HG03457 (cell line): ENCODE results near the gene SBK2.
"Not testable (repeated sequence)": the region's sequence is repeated elsewhere in the genome, so short reads cannot be mapped to it uniquely, and the experiment has no call there.

ENCODE experiments used
- ATAC-seq: cut with Tn5 transposase; IDR thresholded peaks from one replicate; pipeline ENCODE4 v1.9.1; 2021; ENCODE audit warnings: moderate number of reproducible peaks; ENCODE audit not compliant: unreplicated experiment

SBK2 gene

DNA sequence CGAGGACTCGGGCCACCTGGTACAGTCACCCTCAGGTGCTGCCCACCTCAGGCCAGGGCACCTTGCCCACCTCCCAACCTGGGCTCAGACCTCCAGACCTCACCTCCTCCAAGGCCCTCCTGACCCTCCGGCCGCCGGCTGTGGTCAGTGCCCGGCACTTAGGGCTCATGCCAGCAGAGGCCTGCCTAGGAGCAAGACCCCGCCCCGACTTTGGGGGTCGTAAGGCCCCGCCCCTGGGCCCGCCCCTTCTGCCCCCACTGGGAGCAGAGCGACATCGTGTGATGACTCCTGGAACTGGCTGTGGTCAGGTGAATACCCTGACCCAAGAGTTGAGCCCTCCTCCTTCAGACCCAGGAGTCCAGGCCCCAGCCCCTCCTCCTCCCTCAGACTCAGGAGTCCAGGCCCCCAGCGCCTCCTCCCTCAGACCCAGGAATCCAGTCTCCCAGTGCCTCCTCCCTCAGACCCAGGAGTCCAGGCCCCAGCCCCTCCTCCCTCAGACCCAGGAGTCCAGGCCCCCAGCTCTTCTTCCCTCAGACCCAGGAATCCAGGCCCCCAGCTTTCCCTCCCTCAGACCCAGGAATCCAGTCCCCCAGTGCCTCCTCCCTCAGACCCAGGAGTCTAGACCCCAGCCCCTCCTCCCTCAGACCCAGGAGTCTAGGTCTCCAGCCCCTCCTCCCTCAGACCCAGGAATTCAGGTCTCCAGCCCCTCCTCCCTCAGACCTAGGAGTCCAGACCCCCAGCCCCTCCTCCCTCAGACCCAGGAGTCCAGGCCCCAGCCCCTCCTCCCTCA is at the start of gene SBK2:
Gene SBK2 (minus strand): TSS at position 183 of the 790 bp plus-strand sequence. CDS start 839 bp downstream, outside the sequence.
- no peak for ATAC-seq

DNA sequence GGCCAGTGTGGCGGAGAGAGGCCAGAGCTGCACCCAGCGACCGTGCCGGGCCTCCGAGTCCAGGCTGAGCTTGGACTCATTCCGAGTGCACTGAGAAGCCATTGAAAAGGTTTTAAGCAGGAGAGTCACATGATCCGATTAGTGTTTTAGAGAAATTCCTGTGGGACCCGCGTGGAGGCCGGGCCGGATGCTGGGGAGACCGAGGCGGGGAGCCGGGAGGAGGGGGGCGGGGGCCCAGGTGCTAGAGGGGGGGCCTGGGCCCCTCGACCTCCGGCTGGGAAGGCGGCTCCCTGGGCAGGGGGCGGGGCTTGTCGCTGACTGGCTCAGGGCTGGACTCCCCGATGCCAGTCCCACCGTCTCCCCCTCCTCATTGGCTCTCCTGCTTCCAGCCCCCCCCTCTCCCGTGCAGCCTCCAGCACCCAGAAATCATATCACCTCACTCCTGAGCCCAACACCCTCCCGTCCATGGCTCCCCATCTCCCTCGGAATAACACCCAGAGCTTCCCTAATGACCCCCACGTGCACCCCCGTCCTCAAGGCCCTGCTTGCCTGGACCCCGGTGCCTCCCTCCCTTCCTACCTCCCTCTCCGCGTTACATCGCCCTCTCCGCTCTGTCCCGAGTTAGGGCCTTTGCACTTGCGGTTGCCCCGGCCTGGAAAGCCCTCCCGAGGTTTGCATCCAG is 48.9 kb upstream of the SBK2 start:
- ATAC-seq = no peak

DNA sequence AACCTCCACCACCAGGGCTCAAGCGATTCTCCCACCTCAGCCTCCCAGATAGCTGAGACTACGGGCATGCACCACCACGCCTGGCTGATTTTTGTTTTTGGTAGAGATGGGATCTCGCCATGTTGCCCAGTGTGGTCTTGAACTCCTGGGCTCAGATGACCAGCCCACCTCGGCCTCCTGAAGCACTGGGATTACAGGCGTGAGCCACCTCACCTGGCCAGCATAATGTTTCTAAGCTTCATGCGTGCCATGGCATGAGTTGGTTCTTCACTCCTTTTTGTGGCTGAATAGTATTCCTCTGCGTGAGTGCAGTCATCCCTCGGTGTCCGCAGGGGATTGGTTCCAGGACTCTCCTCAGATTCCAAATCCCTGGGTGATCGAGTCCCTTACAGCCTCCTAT is 47.9 kb upstream of the SBK2 start:
- ATAC-seq = no peak

- not testable (repeated sequence) for ATAC-seq
These were observed 47.0 kb upstream of the SBK2 start for GRCh38 chr19:55583897-55584296.

- not testable (repeated sequence) for ATAC-seq
These were observed 45.4 kb upstream of the SBK2 start for GRCh38 chr19:55582284-55582683.

GRCh38 chr19:55581823-55582223 is 44.9 kb upstream of the SBK2 start:
- no peak for ATAC-seq

- no peak for ATAC-seq
These were observed 44.4 kb upstream of the SBK2 start for GRCh38 chr19:55581145-55581822.

- ATAC-seq = no peak
These were observed 43.8 kb upstream of the SBK2 start, which contains the start of gene ZNF579 for GRCh38 chr19:55580628-55581144. Gene ZNF579, minus strand, starts transcription at chr19:55580848. Its CDS starts 1,209 bp downstream, at chr19:55579639.

GRCh38 chr19:55579766-55580621 is 43.1 kb upstream of the SBK2 start:
- ATAC-seq = no peak

DNA sequence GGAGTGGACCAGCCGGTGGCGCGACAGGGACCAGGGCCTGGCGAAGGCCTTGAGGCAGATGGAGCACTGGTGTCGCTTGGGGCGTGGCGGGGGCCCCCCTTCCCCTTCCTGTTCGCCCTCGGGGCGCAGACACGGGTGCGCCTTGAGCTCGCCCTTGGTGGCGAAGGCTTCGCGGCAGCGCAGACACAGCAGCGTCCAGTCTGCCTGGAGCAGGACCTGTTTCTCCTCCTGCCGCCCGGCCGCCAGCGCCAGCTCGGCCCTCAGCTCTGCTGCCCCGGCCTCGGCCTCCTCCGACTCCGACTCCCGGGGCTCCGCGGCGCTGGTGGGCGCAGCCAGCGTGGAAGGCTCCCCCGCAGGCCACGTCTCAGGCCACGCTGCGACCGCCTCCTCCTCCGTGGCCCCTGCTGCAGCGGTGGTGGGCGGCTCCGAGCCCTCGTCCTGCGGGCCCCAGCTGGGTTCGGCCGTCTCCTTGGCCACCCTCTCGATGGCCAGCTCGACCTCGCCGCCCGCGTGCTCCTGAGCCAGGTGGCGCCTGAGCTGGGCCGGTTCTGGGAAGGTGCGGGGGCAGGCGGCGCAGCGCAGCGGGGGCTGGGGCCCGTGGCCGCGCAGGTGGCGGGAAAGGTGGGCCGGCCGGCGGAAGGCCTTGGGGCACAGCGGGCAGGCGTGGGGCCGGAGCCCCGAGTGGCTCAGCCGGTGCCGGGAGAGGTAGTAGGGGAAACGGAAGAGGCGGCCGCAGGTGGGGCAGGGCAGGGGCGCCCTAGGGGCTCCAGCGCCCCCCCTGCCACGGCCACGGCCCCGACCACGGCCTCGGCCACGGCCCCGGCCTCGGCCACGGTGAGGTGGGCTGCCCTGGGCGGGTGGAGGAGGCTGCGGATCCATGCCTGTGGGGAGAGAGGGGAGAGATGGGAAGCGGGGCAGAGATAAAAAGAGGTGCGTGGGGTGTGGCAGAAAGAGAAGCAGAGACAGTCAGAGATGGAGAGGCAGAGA is 42.1 kb upstream of the SBK2 start:
- ATAC-seq = no peak

GRCh38 chr19:55578031-55578760 is 41.3 kb upstream of the SBK2 start:
- no peak for ATAC-seq

GRCh38 chr19:55576746-55577145 is 39.8 kb upstream of the SBK2 start:
- no peak for ATAC-seq

DNA sequence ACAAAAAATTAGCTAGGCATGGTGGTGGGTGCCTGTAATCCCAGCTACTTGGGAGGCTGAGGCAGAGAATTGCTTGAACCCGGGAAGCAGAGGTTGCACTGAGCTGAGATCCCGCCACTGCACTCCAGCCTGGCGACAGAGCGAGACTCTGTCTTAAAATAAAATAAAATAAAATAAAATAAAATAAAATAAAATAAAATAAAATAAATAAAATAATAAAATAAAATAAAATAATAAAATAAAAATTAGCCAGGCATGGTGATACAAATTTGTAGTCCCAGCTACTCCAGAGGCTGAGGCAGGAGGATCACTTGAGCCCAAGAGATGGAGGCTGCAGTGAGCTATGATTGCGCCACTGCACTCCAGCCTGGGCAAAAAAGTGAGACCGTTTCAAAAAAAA is 37.0 kb upstream of the SBK2 start:
- not testable (repeated sequence) for ATAC-seq

- not testable (repeated sequence) for ATAC-seq
These were observed 32.5 kb upstream of the SBK2 start for GRCh38 chr19:55569477-55569876.

GRCh38 chr19:55567708-55568328 is 30.9 kb upstream of the SBK2 start:
- no peak for ATAC-seq

DNA sequence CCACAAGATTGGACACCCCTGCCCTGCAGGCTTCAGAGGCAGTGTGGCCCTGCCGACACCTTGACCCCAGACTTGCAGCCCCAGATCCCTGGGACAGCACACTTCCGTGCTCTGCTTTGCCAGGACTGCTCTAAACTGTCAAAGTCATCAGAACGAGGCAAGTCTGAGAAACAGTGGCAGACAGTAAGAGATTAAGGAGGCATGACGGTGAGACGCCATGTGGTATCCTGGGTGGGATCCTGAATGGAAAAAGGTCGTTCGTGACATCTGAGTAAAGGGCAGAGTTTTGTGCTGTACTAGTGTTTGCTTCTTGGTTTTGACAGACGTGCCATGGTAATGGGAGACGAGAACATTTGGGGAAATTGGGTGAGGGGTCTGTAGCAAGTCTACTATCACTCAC is 29.9 kb upstream of the SBK2 start:
- no peak for ATAC-seq

- no peak for ATAC-seq
These were observed 26.3 kb upstream of the SBK2 start for GRCh38 chr19:55563261-55563690.

DNA sequence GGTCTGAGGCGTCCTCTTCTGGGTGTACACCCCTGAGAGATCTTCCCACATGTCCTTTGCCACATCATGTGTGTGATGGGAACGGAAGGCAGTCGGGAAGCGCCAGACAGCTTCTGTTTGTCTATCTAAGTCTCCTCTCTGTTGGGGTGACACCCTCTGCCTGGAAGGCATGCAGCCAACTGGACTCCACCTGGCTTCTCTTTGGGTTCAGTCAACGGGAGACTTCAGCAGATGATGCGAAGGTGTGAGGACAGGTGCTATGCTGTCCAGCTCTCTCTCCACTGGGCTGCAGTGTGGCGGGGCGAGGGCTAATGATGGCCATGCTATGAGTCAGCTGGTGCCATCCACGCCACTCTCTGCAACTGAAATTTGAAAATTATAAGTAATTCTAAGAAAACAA is 22.8 kb upstream of the SBK2 start:
- ATAC-seq = no peak
